Activated CD8-positive, alpha-beta T cell treated with anti-CD3 and anti-CD28 coated beads for 36 hours (primary cell): ENCODE measurements around the gene SZT2. TPM values are rescaled to one million over a fixed set of nuclear protein-coding genes. Genes with fewer than 3 reads are reported as not detected.

Source experiments
- ATAC-seq: fragments of 200-7000 bp; cut with Tn5 transposase; one replicate; pipeline ENCODE4 v1.10.0; 2021; ENCODE audit warnings: mild to moderate bottlenecking, moderate library complexity
- CTCF ChIA-PET: fragments of 350-600 bp; sonication (Branson Sonifier 250); formaldehyde crosslinking; loops from one replicate; lab custom pipeline; 2021; ENCODE audit warnings: antibody characterized with exemption; lab: Charles Lee
- POLR2A ChIA-PET: fragments of 350-600 bp; sonication (Branson Sonifier 250); formaldehyde crosslinking; loops from one replicate; lab custom pipeline; 2021; ENCODE audit warnings: antibody characterized with exemption; lab: Charles Lee
- DNase-seq: peaks from one replicate; pipeline ENCODE4 v3.0.0-alpha.2; 2020
- H3K27ac Mint-ChIP-seq: one replicate; pipeline ENCODE4 v1.8.0; 2021; ENCODE audit warnings: mild to moderate bottlenecking, mixed read lengths
- H3K27me3 Mint-ChIP-seq: one replicate; pipeline ENCODE4 v1.8.0; 2021; ENCODE audit warnings: mixed read lengths
- H3K36me3 Mint-ChIP-seq: one replicate; pipeline ENCODE4 v1.8.0; 2021; ENCODE audit warnings: low read depth, mixed read lengths
- H3K4me1 Mint-ChIP-seq: one replicate; pipeline ENCODE4 v1.8.0; 2021; ENCODE audit warnings: low read depth, mixed read lengths
- H3K4me3 Mint-ChIP-seq: one replicate; pipeline ENCODE4 v1.8.0; 2021; ENCODE audit warnings: mild to moderate bottlenecking, moderate library complexity, mixed read lengths
- H3K9me3 Mint-ChIP-seq: one replicate; pipeline ENCODE4 v1.8.0; 2021; ENCODE audit warnings: mixed read lengths
- CTCF ChIP-seq: fragments of 200-600 bp; IDR thresholded peaks from one replicate; pipeline ENCODE4 v1.8.0; 2022; ENCODE audit warnings: antibody characterized with exemption, mild to moderate bottlenecking
- intact Hi-C: fragments of 100-400 bp; cut with micrococcal nuclease; formaldehyde crosslinking; loops from one replicate; pipeline ENCODE4 v1.10.0; 2022
- total RNA-seq, 2 experiments: library from RNA; stranded (reverse); gene quantifications; one replicate each; pipeline ENCODE4 v1.2.3, GENCODE V29; 2021

SZT2 gene
- total RNA-seq, 2 experiments from 2014 or later: 30.1 to 33.3 TPM

GRCh38 chr1:43447891-43448708 lies 58.4 kb downstream of the SZT2 start:
- DNase-seq (no peak), ATAC-seq (no peak)
- H3K27me3 Mint-ChIP-seq: no peaks in the 10 kb centered on the region
- intact Hi-C loops: no loop called here
- ChIA-PET CTCF (no interaction called here), POLR2A (interaction anchor here (1.5 kb wide), 1 partner anchor 12 kb away, joined by 6 read pairs; no protein-coding TSS in a partner anchor)
- H3K27ac Mint-ChIP-seq: no peak overlapping the region
- peaks cover 6% of the 10 kb centered on the region for H3K4me1 Mint-ChIP-seq
- H3K9me3 Mint-ChIP-seq: no peaks in the 10 kb centered on the region
- no peak overlapping the region for H3K4me3 Mint-ChIP-seq
- TF ChIP-seq CTCF: no peak
- H3K36me3 Mint-ChIP-seq: peaks cover 29% of the 10 kb centered on the region

DNA sequence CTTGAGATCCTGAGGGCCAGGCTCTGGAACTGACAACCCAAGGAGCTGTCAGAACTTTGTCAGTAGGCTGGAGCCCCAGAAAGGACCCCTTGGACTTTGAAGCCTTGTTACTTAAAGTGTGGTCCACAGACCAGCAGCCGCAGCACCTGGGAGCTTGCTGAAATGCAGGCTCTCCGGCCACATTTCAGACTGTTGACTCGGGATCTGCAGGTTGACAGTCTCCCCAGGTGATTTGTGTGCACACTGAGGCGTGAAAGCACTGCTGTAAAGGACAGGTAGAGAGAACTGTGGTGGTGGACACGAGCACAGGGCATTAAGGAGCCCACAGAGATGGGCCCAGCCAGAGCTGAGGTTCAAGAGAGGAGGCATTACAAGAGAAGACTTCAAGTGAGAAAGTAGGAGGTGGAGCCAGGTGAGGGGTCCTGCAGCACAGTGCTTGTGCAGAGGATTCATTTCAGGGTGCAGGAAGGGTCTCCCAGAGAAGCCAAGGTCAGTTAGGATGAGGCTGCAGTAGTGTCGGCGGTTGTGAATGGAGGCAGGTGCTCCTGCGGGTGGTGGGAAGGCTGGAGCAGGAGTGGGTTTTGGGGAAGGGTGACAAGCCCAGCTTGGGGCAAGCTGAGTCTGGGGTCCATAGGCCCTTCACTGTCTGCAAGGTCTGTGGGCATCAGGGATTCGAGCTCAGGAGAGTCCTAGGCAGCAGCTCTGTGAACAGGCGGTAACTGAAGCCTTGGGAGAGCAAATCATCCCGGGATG lies 59.4 kb downstream of the SZT2 start:
- DNase-seq: no peak
- POLR2A ChIA-PET: interaction anchor here (1.5 kb wide), 1 partner anchor 13 kb away, joined by 6 read pairs; no protein-coding TSS in a partner anchor
- peaks cover 9% of the 10 kb centered on the region for H3K4me1 Mint-ChIP-seq
- ATAC-seq: no peak
- no peak overlapping the region for H3K27ac Mint-ChIP-seq
- H3K27me3 Mint-ChIP-seq: no peaks in the 10 kb centered on the region
- peaks cover 24% of the 10 kb centered on the region for H3K36me3 Mint-ChIP-seq
- no peak overlapping the region for H3K4me3 Mint-ChIP-seq
- intact Hi-C loops: no loop called here
- CTCF ChIA-PET: no interaction called here
- H3K9me3 Mint-ChIP-seq: no peaks in the 10 kb centered on the region
- TF ChIP-seq CTCF: no peak

DNA sequence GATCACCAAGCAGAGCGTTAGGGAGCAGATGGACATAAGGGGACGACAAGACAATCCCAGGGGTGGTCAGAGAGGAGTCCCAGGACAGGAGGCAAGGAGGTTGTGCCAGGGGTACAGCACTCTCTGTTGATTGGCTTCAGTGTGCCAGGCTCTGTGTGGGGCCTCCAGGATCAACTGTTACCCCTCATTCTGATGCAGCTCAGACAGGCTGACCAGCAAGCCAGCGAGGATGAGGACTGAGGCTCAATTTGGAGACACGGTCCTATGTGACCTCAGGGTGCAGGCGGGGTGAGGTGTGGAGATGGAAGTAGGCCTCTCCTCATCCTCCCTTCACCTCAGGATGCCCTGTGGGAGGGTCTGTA lies 60.0 kb downstream of the SZT2 start:
- ChIA-PET CTCF (no interaction called here), POLR2A (interaction anchor here (1.5 kb wide), 1 partner anchor 14 kb away, joined by 6 read pairs; no protein-coding TSS in a partner anchor)
- Mint-ChIP-seq H3K4me3 (no peak overlapping the region), H3K27ac (no peak overlapping the region), H3K9me3 (no peaks in the 10 kb centered on the region), H3K27me3 (peaks cover 4% of the 10 kb centered on the region), H3K36me3 (peaks cover 24% of the 10 kb centered on the region), H3K4me1 (peaks cover 14% of the 10 kb centered on the region)
- intact Hi-C loops: no loop called here
- no peak for DNase-seq
- no peak for TF ChIP-seq CTCF
- no peak for ATAC-seq

DNA sequence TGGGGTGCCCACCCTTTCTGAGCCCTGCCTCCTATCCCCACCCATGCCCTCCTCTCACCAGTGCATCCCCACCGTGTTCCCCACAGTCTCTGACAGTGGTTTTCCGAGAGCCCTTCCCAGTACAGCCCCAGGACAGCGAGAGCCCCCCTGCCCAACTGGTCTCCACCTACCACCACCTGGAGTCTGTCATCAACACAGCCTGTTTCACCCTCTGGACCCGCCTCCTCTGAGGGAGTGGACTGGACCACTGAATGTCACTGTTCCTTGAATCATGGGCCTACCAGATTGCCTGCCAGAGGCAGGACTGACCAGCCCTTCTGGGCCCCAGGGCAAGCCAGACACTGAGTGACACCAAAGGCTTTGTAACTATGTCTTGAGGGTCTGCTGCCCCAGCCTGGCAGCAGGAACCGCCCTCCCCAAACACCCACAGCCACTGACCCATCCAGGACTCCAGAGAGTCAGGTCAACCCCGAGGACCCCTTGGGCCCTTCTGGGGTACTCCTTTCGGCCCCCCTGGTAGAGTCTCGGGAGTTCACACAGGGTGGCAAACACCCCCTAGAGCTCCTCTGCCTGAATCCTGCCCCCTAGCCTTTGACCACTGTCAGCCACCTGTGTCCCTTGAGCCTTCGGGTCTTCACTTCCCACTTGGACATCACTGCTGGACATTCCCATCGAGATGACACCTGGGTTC lies 60.7 kb downstream of the SZT2 start:
- Mint-ChIP-seq H3K36me3 (peaks cover 24% of the 10 kb centered on the region), H3K4me3 (no peak overlapping the region), H3K9me3 (peaks cover 2% of the 10 kb centered on the region), H3K27me3 (peaks cover 8% of the 10 kb centered on the region), H3K4me1 (peaks cover 15% of the 10 kb centered on the region), H3K27ac (no peak overlapping the region)
- CTCF ChIA-PET: no interaction called here
- DNase-seq: no peak
- intact Hi-C loops: no loop called here
- POLR2A ChIA-PET: no interaction called here
- no peak for ATAC-seq
- no peak for TF ChIP-seq CTCF
